Skeletal muscle cell (primary cell): ENCODE measurements around the gene HNRNPUL2.
A peak's percentile ranks its signal among the peaks of the same experiment; 100 is the strongest.

ENCODE experiments used
- DNase-seq: peaks from one replicate; pipeline ENCODE4 v3.0.0-alpha.2; 2010; ENCODE audit warnings: low read depth
- H3K4me3 ChIP-seq: 2 replicates; pipeline ENCODE4 v1.5.1; 2011; ENCODE audit warnings: low read depth, mild to moderate bottlenecking, control low read depth, low read length, moderate library complexity

HNRNPUL2 gene

GRCh38 chr11:62728171-62728988 lies 1.1 kb upstream of the HNRNPUL2 start, which contains the start of gene TTC9C:
Gene TTC9C, plus strand, starts transcription at chr11:62728486. Its CDS starts 363 bp downstream, at chr11:62728849.
- H3K4me3 ChIP-seq, result peak within 1 kb of the TSS; percentile 99
- DNase-seq, result peak; percentile 60

- peak overlapping the region; percentile 99 for H3K4me3 ChIP-seq
- DNase-seq, result peak; percentile 90
Measured at GRCh38 chr11:62727872-62728170, 564 bp upstream of the HNRNPUL2 start.

GRCh38 chr11:62726915-62727164 lies 417 bp downstream of the HNRNPUL2 start:
- DNase-seq, result no peak
- peak overlapping the region; percentile 99 for H3K4me3 ChIP-seq

- DNase-seq, result no peak
Measured at GRCh38 chr11:62726156-62726914, 922 bp downstream of the HNRNPUL2 start.

GRCh38 chr11:62725646-62726045 lies 1.6 kb downstream of the HNRNPUL2 start:
- DNase-seq, result no peak
- H3K4me3 ChIP-seq, result peak overlapping the region; percentile 99

More at GRCh38 chr11:62726156-62726914, 922 bp downstream of the HNRNPUL2 start:
- peak overlapping the region; percentile 99 for H3K4me3 ChIP-seq

GRCh38 chr11:62724171-62724570 lies 3.1 kb downstream of the HNRNPUL2 start:
- H3K4me3 ChIP-seq, result peak overlapping the region; percentile 99
- DNase-seq, result no peak

- no peak for DNase-seq
- no peak overlapping the region for H3K4me3 ChIP-seq
Measured at GRCh38 chr11:62721994-62722393, 5.3 kb downstream of the HNRNPUL2 start.

GRCh38 chr11:62719302-62719978 lies 7.8 kb downstream of the HNRNPUL2 start:
- DNase-seq, result no peak
- H3K4me3 ChIP-seq, result no peak overlapping the region

- no peak for DNase-seq
- H3K4me3 ChIP-seq, result no peak overlapping the region
Measured at GRCh38 chr11:62716816-62717215, 10.4 kb downstream of the HNRNPUL2 start.

GRCh38 chr11:62716206-62716605 lies 11.1 kb downstream of the HNRNPUL2 start:
- DNase-seq, result no peak
- H3K4me3 ChIP-seq, result no peak overlapping the region

- no peak for DNase-seq
- H3K4me3 ChIP-seq, result no peak overlapping the region
Measured at GRCh38 chr11:62715150-62716130, 11.8 kb downstream of the HNRNPUL2 start.

- no peak overlapping the region for H3K4me3 ChIP-seq
- DNase-seq, result no peak
Measured at GRCh38 chr11:62713343-62713742, 13.9 kb downstream of the HNRNPUL2 start.

GRCh38 chr11:62712861-62713260 lies 14.4 kb downstream of the HNRNPUL2 start:
- H3K4me3 ChIP-seq, result no peak overlapping the region
- DNase-seq, result no peak

GRCh38 chr11:62712276-62712812 lies 14.9 kb downstream of the HNRNPUL2 start:
- H3K4me3 ChIP-seq, result no peak overlapping the region
- no peak for DNase-seq

GRCh38 chr11:62710001-62710345 lies 17.3 kb downstream of the HNRNPUL2 start:
- DNase-seq, result no peak
- H3K4me3 ChIP-seq, result peak overlapping the region; percentile 54

GRCh38 chr11:62709247-62710000 lies 17.8 kb downstream of the HNRNPUL2 start:
- peak; percentile 86 for DNase-seq
- H3K4me3 ChIP-seq, result peak overlapping the region; percentile 54

GRCh38 chr11:62708793-62709192 lies 18.5 kb downstream of the HNRNPUL2 start:
- no peak for DNase-seq

GRCh38 chr11:62708392-62708791 lies 18.9 kb downstream of the HNRNPUL2 start:
- H3K4me3 ChIP-seq, result peak overlapping the region; percentile 54
- no peak for DNase-seq

More at GRCh38 chr11:62708793-62709192, 18.5 kb downstream of the HNRNPUL2 start:
- H3K4me3 ChIP-seq, result peak overlapping the region; percentile 54
